GM23338 (cell line): ENCODE results near the gene ST8SIA2. TPM values are rescaled to one million over a fixed set of nuclear protein-coding genes. Genes with fewer than 3 reads are reported as not detected.

Experiments used
- ATAC-seq: fragments of 200-7000 bp; cut with Tn5 transposase; 3 replicates; pipeline ENCODE4 v1.9.1; 2020
- DNase-seq: peaks from one replicate; pipeline ENCODE4 v3.0.0-alpha.2; 2015; ENCODE audit warnings: low spot score
- H2AFZ ChIP-seq: fragments of 200-600 bp; sonication (generic); 2 replicates; pipeline ENCODE4 v1.8.0; 2016; ENCODE audit warnings: antibody characterized with exemption, mild to moderate bottlenecking, moderate library complexity
- H3F3A ChIP-seq: fragments of 200-600 bp; sonication (generic); replicated peaks from 2 replicates; pipeline ENCODE4 v1.8.0; 2017; ENCODE audit warnings: antibody characterized with exemption, mixed run types, low read depth
- H3K27ac ChIP-seq: fragments of 200-600 bp; sonication (generic); 2 replicates; pipeline ENCODE4 v1.6.1; 2016; ENCODE audit warnings: low read depth
- H3K27me3 ChIP-seq: fragments of 200-600 bp; sonication (generic); 2 replicates; pipeline ENCODE4 v1.8.0; 2016; ENCODE audit warnings: mild to moderate bottlenecking, mixed run types, moderate library complexity; ENCODE audit not compliant: insufficient read depth
- H3K36me3 ChIP-seq: fragments of 200-600 bp; sonication (generic); 2 replicates; pipeline ENCODE4 v1.8.0; 2016; ENCODE audit warnings: mild to moderate bottlenecking; ENCODE audit not compliant: insufficient read depth
- H3K4me1 ChIP-seq: fragments of 200-600 bp; sonication (generic); 2 replicates; pipeline ENCODE4 v1.8.0; 2016; ENCODE audit warnings: mild to moderate bottlenecking, moderate library complexity; ENCODE audit not compliant: insufficient read depth
- H3K4me2 ChIP-seq: fragments of 200-600 bp; sonication (generic); 2 replicates; pipeline ENCODE4 v1.7.1; 2017; ENCODE audit warnings: mixed run types
- H3K4me3 ChIP-seq: fragments of 200-600 bp; sonication (generic); 2 replicates; pipeline ENCODE4 v1.6.1; 2016; ENCODE audit warnings: mixed run types
- H3K79me2 ChIP-seq: fragments of 200-600 bp; sonication (generic); replicated peaks from 2 replicates; pipeline ENCODE4 v1.8.0; 2017; ENCODE audit warnings: mild to moderate bottlenecking; ENCODE audit not compliant: insufficient read depth
- H3K9me2 ChIP-seq: fragments of 200-600 bp; sonication (generic); 2 replicates; pipeline ENCODE4 v1.8.0; 2017; ENCODE audit not compliant: insufficient read depth
- H4K20me1 ChIP-seq: fragments of 200-600 bp; sonication (generic); replicated peaks from 2 replicates; pipeline ENCODE4 v1.8.0; 2017; ENCODE audit warnings: mild to moderate bottlenecking; ENCODE audit not compliant: insufficient read depth
- H3K27ac Mint-ChIP-seq: 2 replicates; pipeline ENCODE4 v1.8.0; 2020; ENCODE audit warnings: inconsistent platforms, mild to moderate bottlenecking, moderate library complexity, mixed read lengths
- H3K27me3 Mint-ChIP-seq: 3 replicates; pipeline ENCODE4 v1.8.0; 2022; ENCODE audit warnings: low read depth, mild to moderate bottlenecking, moderate library complexity, mixed read lengths, inconsistent platforms; ENCODE audit not compliant: insufficient read depth, poor library complexity
- H3K36me3 Mint-ChIP-seq: 3 replicates; pipeline ENCODE4 v1.8.0; 2021; ENCODE audit warnings: low read depth, mild to moderate bottlenecking, inconsistent platforms, moderate library complexity, mixed read lengths
- H3K4me1 Mint-ChIP-seq: 3 replicates; pipeline ENCODE4 v1.8.0; 2020; ENCODE audit warnings: mild to moderate bottlenecking, inconsistent platforms, mixed read lengths
- H3K4me3 Mint-ChIP-seq: 3 replicates; pipeline ENCODE4 v1.8.0; 2021; ENCODE audit warnings: moderate library complexity, mild to moderate bottlenecking, inconsistent platforms, mixed read lengths
- H3K9me3 Mint-ChIP-seq: 3 replicates; pipeline ENCODE4 v1.8.0; 2020; ENCODE audit warnings: moderate library complexity, mild to moderate bottlenecking, inconsistent platforms, mixed read lengths
- CREB1 ChIP-seq: fragments of 250-450 bp; sonication (Bioruptor Pico); IDR thresholded peaks from 2 replicates; pipeline ENCODE4 v1.5.0; 2020; ENCODE audit warnings: low read depth, mild to moderate bottlenecking, moderate library complexity
- EZH2 ChIP-seq: fragments of 200-600 bp; sonication (generic); IDR thresholded peaks from one replicate; pipeline ENCODE4 v1.8.0; 2017; ENCODE audit warnings: antibody characterized with exemption, mild to moderate bottlenecking, low read depth; ENCODE audit not compliant: unreplicated experiment
- EZH2phosphoT487 ChIP-seq: fragments of 200-600 bp; sonication (generic); IDR thresholded peaks from one replicate; pipeline ENCODE4 v1.8.1; 2018; ENCODE audit warnings: antibody characterized with exemption; ENCODE audit not compliant: unreplicated experiment
- JUNB ChIP-seq: IDR thresholded peaks from one replicate; pipeline ENCODE4 v1.6.1; 2016; ENCODE audit warnings: antibody characterized with exemption; ENCODE audit not compliant: unreplicated experiment
- NANOG ChIP-seq: IDR thresholded peaks from 2 replicates; pipeline ENCODE4 v1.6.1; 2016; ENCODE audit warnings: antibody characterized with exemption, borderline replicate concordance
- STAT1 ChIP-seq: IDR thresholded peaks from one replicate; pipeline ENCODE4 v1.6.1; 2016; ENCODE audit warnings: antibody characterized with exemption; ENCODE audit not compliant: unreplicated experiment
- ZNF114 ChIP-seq: fragments of 250-450 bp; sonication (Bioruptor Pico); IDR thresholded peaks from 2 replicates; pipeline ENCODE4 v1.5.0; 2020; ENCODE audit warnings: mild to moderate bottlenecking, moderate library complexity
- ZNF331 ChIP-seq: fragments of 250-450 bp; sonication (Bioruptor Pico); IDR thresholded peaks from 2 replicates; pipeline ENCODE4 v1.5.0; 2020; ENCODE audit warnings: low read depth, mild to moderate bottlenecking, moderate library complexity
- polyA plus RNA-seq: library from polyadenylated mRNA; unstranded; fragments of >200 nt; fragmentation: Nextera tagmentation; extraction: Ambion mirVana; gene quantifications from 2 replicates; pipeline ENCODE4 v1.2.1, GENCODE V29; 2016
- total RNA-seq: library from RNA; depleted of rRNA; stranded (reverse); fragments of >200 nt; shearing (Covaris generic); gene quantifications from 2 replicates; pipeline ENCODE4 v1.2.3, GENCODE V29; 2014
- TF ChIP-seq, protein P1 (sequence below): IDR thresholded peaks from one replicate; pipeline ENCODE4 v1.6.1; 2018; ENCODE audit warnings: antibody characterized with exemption; ENCODE audit not compliant: unreplicated experiment
- TF ChIP-seq, protein P2 (sequence below), 2 experiments: fragments of 200-600 bp in 1 of 2; sonication (generic) in 1 of 2; conservative IDR thresholded peaks; 2 replicates each; pipeline versions ENCODE4 v1.5.1 to v1.6.1; 2016 to 2017; ENCODE audit warnings: antibody characterized with exemption in 2 of 2, low read depth in 2 of 2, mild to moderate bottlenecking in 2 of 2, moderate library complexity in 1 of 2
- TF ChIP-seq, protein P3 (sequence below): IDR thresholded peaks from 2 replicates; pipeline ENCODE4 v1.6.1; 2016; ENCODE audit warnings: antibody characterized with exemption

ST8SIA2 gene
- total and polyA plus RNA-seq, 2 experiments from 2014 or later = 0.66 to 1.2 TPM

DNA sequence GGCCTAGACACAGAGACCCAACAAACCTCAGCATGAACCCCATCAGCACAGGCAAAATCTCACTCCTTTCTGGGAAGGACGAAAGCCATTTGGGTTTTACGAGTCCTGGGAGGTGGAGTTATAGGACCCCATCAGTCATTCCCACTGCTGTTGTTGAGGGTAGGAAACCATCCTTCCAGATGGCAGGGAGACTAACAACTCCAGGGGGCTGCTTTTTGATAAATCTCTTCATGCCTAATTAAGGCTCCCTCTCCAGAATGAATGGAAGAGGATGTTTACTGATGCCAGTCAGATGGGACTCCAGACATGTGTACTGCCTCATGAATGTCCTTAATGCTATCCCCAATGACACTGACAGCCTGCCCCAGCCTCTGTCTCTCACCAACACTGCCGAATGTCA is 75.3 kb downstream of the ST8SIA2 start:
- no peaks in the 10 kb centered on the region for H3K36me3 ChIP-seq
- H3K79me2 ChIP-seq = no peaks in the 10 kb centered on the region
- H3F3A ChIP-seq = no peaks in the 10 kb centered on the region
- ATAC-seq (no peak), DNase-seq (no peak)
- no peaks in the 10 kb centered on the region for H3K27me3 ChIP-seq
- peaks cover 7% of the 10 kb centered on the region; the same call in 1 of the 2 replicates for H3K9me2 ChIP-seq
- no peaks in the 10 kb centered on the region for H4K20me1 ChIP-seq
- no peaks in the 10 kb centered on the region for H3K9me3 Mint-ChIP-seq
- no peak overlapping the region for H3K27ac ChIP-seq
- TF ChIP-seq ZNF331 (no peak), STAT1 (no peak), ZNF114 (CRISPR knock-in tag) (no peak), CREB1 (CRISPR knock-in tag) (no peak)
- no peak overlapping the region for H3K27ac Mint-ChIP-seq
- H3K4me3 Mint-ChIP-seq = no peak overlapping the region
- no peak overlapping the region for H3K4me2 ChIP-seq
- no peaks in the 10 kb centered on the region; the same call in 2 of the 3 replicates for H3K36me3 Mint-ChIP-seq
- no peak overlapping the region for H3K4me3 ChIP-seq
- H3K27me3 Mint-ChIP-seq = peaks cover 6% of the 10 kb centered on the region
- H3K4me1 ChIP-seq = no peaks in the 10 kb centered on the region
- no peaks in the 10 kb centered on the region; the same call in 2 of the 3 replicates for H3K4me1 Mint-ChIP-seq
- H2AFZ ChIP-seq = no peak overlapping the region

DNA sequence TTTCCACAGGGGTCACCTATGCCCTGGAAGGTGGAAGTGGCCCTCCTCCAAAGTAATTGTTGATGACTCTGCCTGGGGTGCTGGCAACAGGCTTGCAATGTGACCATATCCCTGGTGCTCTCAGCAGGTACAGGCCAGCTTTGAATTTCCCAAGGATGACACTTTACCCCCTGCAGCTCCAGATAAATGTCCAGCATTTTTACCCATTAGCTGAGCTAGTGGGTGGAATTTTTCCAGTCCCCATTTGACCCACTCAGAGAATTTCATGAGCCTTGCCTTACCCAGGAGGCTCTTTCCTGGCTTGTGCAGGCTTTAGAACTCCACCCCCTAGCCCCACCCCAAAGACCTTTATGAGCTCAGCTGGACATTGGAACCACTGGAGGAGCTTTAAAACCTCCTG is 77.6 kb downstream of the ST8SIA2 start:
- Mint-ChIP-seq H3K4me1 (no peaks in the 10 kb centered on the region; the same call in 2 of the 3 replicates), H3K4me3 (no peak overlapping the region), H3K36me3 (no peaks in the 10 kb centered on the region; the same call in 2 of the 3 replicates), H3K9me3 (no peaks in the 10 kb centered on the region), H3K27me3 (peaks cover 8% of the 10 kb centered on the region), H3K27ac (no peak overlapping the region)
- Histone ChIP-seq H3K27me3 (no peaks in the 10 kb centered on the region), H3K9me2 (peaks cover 9% of the 10 kb centered on the region; the same call in 1 of the 2 replicates), H4K20me1 (no peaks in the 10 kb centered on the region), H3K4me1 (no peaks in the 10 kb centered on the region), H3K27ac (no peak overlapping the region), H3K36me3 (no peaks in the 10 kb centered on the region), H3K4me3 (no peak overlapping the region), H3F3A (no peaks in the 10 kb centered on the region), H3K4me2 (no peak overlapping the region), H2AFZ (no peak overlapping the region), H3K79me2 (no peaks in the 10 kb centered on the region)
- ATAC-seq = no peak
- no peak for DNase-seq
- no peak for TF ChIP-seq CREB1 (CRISPR knock-in tag)
- TF ChIP-seq, protein P1, sequence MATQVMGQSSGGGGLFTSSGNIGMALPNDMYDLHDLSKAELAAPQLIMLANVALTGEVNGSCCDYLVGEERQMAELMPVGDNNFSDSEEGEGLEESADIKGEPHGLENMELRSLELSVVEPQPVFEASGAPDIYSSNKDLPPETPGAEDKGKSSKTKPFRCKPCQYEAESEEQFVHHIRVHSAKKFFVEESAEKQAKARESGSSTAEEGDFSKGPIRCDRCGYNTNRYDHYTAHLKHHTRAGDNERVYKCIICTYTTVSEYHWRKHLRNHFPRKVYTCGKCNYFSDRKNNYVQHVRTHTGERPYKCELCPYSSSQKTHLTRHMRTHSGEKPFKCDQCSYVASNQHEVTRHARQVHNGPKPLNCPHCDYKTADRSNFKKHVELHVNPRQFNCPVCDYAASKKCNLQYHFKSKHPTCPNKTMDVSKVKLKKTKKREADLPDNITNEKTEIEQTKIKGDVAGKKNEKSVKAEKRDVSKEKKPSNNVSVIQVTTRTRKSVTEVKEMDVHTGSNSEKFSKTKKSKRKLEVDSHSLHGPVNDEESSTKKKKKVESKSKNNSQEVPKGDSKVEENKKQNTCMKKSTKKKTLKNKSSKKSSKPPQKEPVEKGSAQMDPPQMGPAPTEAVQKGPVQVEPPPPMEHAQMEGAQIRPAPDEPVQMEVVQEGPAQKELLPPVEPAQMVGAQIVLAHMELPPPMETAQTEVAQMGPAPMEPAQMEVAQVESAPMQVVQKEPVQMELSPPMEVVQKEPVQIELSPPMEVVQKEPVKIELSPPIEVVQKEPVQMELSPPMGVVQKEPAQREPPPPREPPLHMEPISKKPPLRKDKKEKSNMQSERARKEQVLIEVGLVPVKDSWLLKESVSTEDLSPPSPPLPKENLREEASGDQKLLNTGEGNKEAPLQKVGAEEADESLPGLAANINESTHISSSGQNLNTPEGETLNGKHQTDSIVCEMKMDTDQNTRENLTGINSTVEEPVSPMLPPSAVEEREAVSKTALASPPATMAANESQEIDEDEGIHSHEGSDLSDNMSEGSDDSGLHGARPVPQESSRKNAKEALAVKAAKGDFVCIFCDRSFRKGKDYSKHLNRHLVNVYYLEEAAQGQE = no peak
- TF ChIP-seq EZH2 = no peak
- TF ChIP-seq, protein P2, sequence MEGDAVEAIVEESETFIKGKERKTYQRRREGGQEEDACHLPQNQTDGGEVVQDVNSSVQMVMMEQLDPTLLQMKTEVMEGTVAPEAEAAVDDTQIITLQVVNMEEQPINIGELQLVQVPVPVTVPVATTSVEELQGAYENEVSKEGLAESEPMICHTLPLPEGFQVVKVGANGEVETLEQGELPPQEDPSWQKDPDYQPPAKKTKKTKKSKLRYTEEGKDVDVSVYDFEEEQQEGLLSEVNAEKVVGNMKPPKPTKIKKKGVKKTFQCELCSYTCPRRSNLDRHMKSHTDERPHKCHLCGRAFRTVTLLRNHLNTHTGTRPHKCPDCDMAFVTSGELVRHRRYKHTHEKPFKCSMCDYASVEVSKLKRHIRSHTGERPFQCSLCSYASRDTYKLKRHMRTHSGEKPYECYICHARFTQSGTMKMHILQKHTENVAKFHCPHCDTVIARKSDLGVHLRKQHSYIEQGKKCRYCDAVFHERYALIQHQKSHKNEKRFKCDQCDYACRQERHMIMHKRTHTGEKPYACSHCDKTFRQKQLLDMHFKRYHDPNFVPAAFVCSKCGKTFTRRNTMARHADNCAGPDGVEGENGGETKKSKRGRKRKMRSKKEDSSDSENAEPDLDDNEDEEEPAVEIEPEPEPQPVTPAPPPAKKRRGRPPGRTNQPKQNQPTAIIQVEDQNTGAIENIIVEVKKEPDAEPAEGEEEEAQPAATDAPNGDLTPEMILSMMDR (conservative IDR thresholded peaks at IDR 0.05; ENCODE audit: low read depth in 2 of 2) = no peak
- TF ChIP-seq NANOG = no peak
- TF ChIP-seq EZH2phosphoT487 = no peak
- TF ChIP-seq JUNB = no peak
- TF ChIP-seq, protein P3, sequence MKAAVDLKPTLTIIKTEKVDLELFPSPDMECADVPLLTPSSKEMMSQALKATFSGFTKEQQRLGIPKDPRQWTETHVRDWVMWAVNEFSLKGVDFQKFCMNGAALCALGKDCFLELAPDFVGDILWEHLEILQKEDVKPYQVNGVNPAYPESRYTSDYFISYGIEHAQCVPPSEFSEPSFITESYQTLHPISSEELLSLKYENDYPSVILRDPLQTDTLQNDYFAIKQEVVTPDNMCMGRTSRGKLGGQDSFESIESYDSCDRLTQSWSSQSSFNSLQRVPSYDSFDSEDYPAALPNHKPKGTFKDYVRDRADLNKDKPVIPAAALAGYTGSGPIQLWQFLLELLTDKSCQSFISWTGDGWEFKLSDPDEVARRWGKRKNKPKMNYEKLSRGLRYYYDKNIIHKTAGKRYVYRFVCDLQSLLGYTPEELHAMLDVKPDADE = no peak
- no peak for TF ChIP-seq ZNF114 (CRISPR knock-in tag)
- TF ChIP-seq ZNF331 = no peak
